Hematopoietic multipotent progenitor cell (in vitro differentiated cells): ENCODE results near the gene ASTL. TPM values are rescaled to one million over a fixed set of nuclear protein-coding genes. Genes with fewer than 3 reads are reported as not detected.
A peak's percentile ranks its signal among the peaks of the same experiment; 100 is the strongest.

Experiments
- DNase-seq, 3 donors: peaks; one replicate each; pipeline ENCODE4 v3.0.0-alpha.2; 2011 to 2015; ENCODE audit warnings: low read depth in 2 of 3, low spot score in 2 of 3
- total RNA-seq: library from RNA; depleted of rRNA; stranded (reverse); fragments of >200 nt; gene quantifications from one replicate; pipeline ENCODE4 v1.2.3, GENCODE V29; 2012

Gene ASTL
- 1.1 TPM for total RNA-seq

- peak in 2 of 3 donors; percentile 63 to 79 for DNase-seq
Measured at GRCh38 chr2:96138179-96139145, at the start of gene ASTL. Gene ASTL, minus strand, starts transcription at chr2:96138502. Its CDS starts 66 bp downstream, at chr2:96138436.

- DNase-seq: no peak
Measured at GRCh38 chr2:96186562-96186961, 48.3 kb upstream of the ASTL start.

GRCh38 chr2:96185516-96185915 lies 47.2 kb upstream of the ASTL start:
- no peak for DNase-seq

GRCh38 chr2:96184989-96185388 lies 46.7 kb upstream of the ASTL start:
- DNase-seq: no peak

- DNase-seq: no peak
Measured at GRCh38 chr2:96184188-96184587, 45.9 kb upstream of the ASTL start.

GRCh38 chr2:96181529-96181928 lies 43.2 kb upstream of the ASTL start:
- DNase-seq: no peak

GRCh38 chr2:96180521-96180920 lies 42.2 kb upstream of the ASTL start:
- DNase-seq: no peak

GRCh38 chr2:96180002-96180401 lies 41.7 kb upstream of the ASTL start:
- no peak for DNase-seq

GRCh38 chr2:96176661-96177060 lies 38.4 kb upstream of the ASTL start:
- no peak for DNase-seq

- no peak for DNase-seq
Measured at GRCh38 chr2:96175951-96176350, 37.6 kb upstream of the ASTL start.

GRCh38 chr2:96174251-96175144 lies 36.2 kb upstream of the ASTL start:
- DNase-seq: peak; percentile 67 to 87 (median 71)

GRCh38 chr2:96171831-96172230 lies 33.5 kb upstream of the ASTL start:
- no peak for DNase-seq

- DNase-seq: no peak
Measured at GRCh38 chr2:96170626-96171025, 32.3 kb upstream of the ASTL start.

- no peak for DNase-seq
Measured at GRCh38 chr2:96169868-96170507, 31.7 kb upstream of the ASTL start.

GRCh38 chr2:96167407-96168013 lies 29.2 kb upstream of the ASTL start:
- no peak for DNase-seq

GRCh38 chr2:96164459-96165184 lies 26.3 kb upstream of the ASTL start:
- no peak for DNase-seq

GRCh38 chr2:96163768-96164429 lies 25.6 kb upstream of the ASTL start:
- peak in 1 of 3 donors; percentile 59 for DNase-seq

- no peak for DNase-seq
Measured at GRCh38 chr2:96163415-96163767, 25.1 kb upstream of the ASTL start.

GRCh38 chr2:96161898-96162297 lies 23.6 kb upstream of the ASTL start:
- no peak for DNase-seq
